Fibroblast of the aortic adventitia (primary cell): Measurements from ENCODE around the gene PPARD. TPM values are rescaled to one million over a fixed set of nuclear protein-coding genes. Genes with fewer than 3 reads are reported as not detected.

ENCODE experiments used
- DNase-seq: peaks from one replicate; pipeline ENCODE4 v3.0.0-alpha.2; 2010; ENCODE audit warnings: low read depth
- H3K4me3 ChIP-seq: 2 replicates; pipeline ENCODE4 v1.5.1; 2011; ENCODE audit warnings: low read depth, mild to moderate bottlenecking, control low read depth, low read length, moderate library complexity
- CTCF ChIP-seq: IDR thresholded peaks from 2 replicates; pipeline ENCODE4 v1.5.1; 2011; ENCODE audit warnings: mild to moderate bottlenecking, low read length, control low read depth, inconsistent platforms; ENCODE audit not compliant: insufficient read depth
- total RNA-seq: library from RNA; depleted of rRNA; stranded (reverse); fragments of >200 nt; gene quantifications from 2 replicates; pipeline ENCODE4 v1.2.3, GENCODE V29; 2012; ENCODE audit warnings: low replicate concordance

PPARD gene
- total RNA-seq, 1 donor = 10.4 TPM

- TF ChIP-seq CTCF = no peak
- no peak for DNase-seq
- H3K4me3 ChIP-seq = no peak overlapping the region
These were observed 118.9 kb downstream of the PPARD start for GRCh38 chr6:35461270-35461669.

DNA sequence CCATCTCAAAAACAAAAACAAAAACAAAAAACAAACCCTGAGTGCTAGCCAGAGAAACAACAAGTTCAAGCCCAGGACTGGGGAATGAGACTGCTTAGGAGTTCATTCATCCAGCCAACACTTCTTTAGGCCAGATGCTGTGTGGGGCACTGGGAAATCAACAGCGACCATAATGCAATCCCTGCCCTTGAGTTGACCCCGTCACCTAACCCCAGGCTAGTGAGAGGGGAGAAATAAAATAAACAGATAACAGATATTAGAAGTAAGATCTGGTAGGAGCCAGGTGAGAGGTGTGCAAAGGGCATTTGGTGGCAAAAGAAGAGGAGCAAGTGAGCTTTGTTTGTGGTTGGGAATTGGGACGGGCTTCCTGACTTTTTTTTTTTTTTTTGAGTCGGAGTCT, 120.9 kb downstream of the PPARD start:
- no peak for TF ChIP-seq CTCF
- no peak overlapping the region for H3K4me3 ChIP-seq
- no peak for DNase-seq

DNA sequence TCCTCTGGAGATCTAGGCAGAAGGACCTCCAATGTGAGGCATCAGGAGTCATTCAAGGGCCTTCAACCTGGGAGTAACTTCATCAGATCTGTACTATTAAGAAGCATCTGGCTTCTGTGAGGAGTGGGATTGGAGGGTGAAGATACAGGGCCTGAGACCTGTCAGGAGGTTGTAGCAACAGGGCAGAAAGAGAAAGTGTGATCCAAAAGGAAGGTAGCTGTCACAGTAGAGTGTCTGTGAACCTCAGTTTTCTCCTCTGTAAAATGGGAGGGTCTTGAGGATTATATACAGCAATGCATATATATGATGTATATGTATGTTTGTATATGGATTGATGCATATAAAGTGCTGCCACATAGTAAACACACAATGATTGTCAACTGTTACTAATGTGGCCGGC, 123.3 kb downstream of the PPARD start:
- TF ChIP-seq CTCF = no peak
- no peak for DNase-seq
- no peak overlapping the region for H3K4me3 ChIP-seq

- peak; percentile 99 for DNase-seq
- H3K4me3 ChIP-seq = peak within 1 kb of the TSS; percentile 89
- TF ChIP-seq CTCF = peak; percentile 97
These were observed 126.0 kb downstream of the PPARD start, which contains the start of gene RPL10A for GRCh38 chr6:35468181-35468979. Gene RPL10A, plus strand, starts transcription at chr6:35468401. Its CDS starts 34 bp downstream, at chr6:35468435.

DNA sequence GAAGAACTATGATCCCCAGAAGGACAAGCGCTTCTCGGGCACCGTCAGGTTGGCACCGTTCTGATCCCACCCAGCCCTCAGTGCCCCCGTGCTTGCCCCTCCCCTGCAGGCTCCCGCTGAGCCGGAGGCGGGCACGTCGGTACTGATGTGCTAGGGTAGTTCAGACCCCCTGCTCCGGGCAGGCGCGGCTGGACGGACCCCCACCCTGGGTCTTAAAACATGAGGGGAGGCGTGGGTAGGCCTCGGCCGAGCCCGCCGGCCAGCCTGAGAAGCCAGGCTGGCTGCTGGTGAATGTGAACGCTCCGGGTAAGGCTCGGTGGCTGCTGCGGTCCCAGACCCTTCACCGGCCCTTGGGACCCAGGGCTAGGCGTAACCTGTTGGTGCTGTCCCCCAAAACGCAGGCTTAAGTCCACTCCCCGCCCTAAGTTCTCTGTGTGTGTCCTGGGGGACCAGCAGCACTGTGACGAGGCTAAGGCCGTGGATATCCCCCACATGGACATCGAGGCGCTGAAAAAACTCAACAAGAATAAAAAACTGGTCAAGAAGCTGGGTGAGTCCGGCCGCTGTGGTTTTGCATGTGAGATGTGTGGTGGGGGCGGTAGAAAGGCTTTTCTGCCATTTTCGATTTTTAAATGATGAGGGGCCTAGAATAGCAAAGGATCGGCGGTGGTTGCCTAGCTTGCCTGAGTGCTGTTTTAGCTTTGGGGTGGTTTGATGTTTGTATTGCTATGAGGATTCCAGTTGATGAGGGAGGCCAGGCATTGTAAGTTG, 126.8 kb downstream of the PPARD start:
- peak overlapping the region; percentile 89 for H3K4me3 ChIP-seq
- no peak for DNase-seq

More for the DNA sequence above, 126.8 kb downstream of the PPARD start:
- TF ChIP-seq CTCF = no peak
